HFFc6 (cell line): ENCODE measurements around the gene FARS2. TPM values are rescaled to one million over a fixed set of nuclear protein-coding genes. Genes with fewer than 3 reads are reported as not detected.

Experiments used
- DNase-seq: peaks from one replicate; pipeline ENCODE4 v3.0.0-alpha.2; 2018
- H3K27ac Mint-ChIP-seq: 2 replicates; pipeline ENCODE4 v1.8.0; 2020; ENCODE audit warnings: mild to moderate bottlenecking, mixed read lengths
- H3K27me3 Mint-ChIP-seq: 2 replicates; pipeline ENCODE4 v1.8.0; 2021; ENCODE audit warnings: mild to moderate bottlenecking, moderate library complexity, mixed read lengths; ENCODE audit not compliant: insufficient read depth
- H3K36me3 Mint-ChIP-seq: 2 replicates; pipeline ENCODE4 v1.8.0; 2021; ENCODE audit warnings: low read depth, mixed read lengths
- H3K4me1 Mint-ChIP-seq: 2 replicates; pipeline ENCODE4 v1.8.0; 2020; ENCODE audit warnings: low read depth, mixed read lengths
- H3K4me3 Mint-ChIP-seq: 2 replicates; pipeline ENCODE4 v1.8.0; 2020; ENCODE audit warnings: mild to moderate bottlenecking, moderate library complexity, mixed read lengths
- H3K9me3 Mint-ChIP-seq: 2 replicates; pipeline ENCODE4 v1.8.0; 2020; ENCODE audit warnings: mild to moderate bottlenecking, mixed read lengths
- total RNA-seq, 6 experiments: library from RNA; stranded (reverse); fragmentation: NEBNext Ultra II Directional; extraction: Animal tissue kit (Norgen Biotek cat#: 25700); gene quantifications; 2 replicates in 1 of 6; 3 replicates in 5 of 6; pipeline ENCODE4 v1.2.3, GENCODE V29; 2021
- TF ChIP-seq, protein P1 (sequence below): fragments of 200-600 bp; sonication (generic); IDR thresholded peaks from 2 replicates; pipeline ENCODE4 v1.5.0; 2021; ENCODE audit warnings: antibody characterized with exemption, mild to moderate bottlenecking

FARS2 gene
- total RNA-seq, 6 experiments from 2014 or later: 11.5 to 16.4 (median 13.1) TPM

GRCh38 chr6:5249451-5250122, 11.7 kb upstream of the FARS2 start:
- Mint-ChIP-seq H3K27me3 (no peaks in the 10 kb centered on the region), H3K4me1 (peaks cover 15% of the 10 kb centered on the region), H3K9me3 (no peaks in the 10 kb centered on the region), H3K4me3 (no peak overlapping the region), H3K36me3 (peaks cover 15% of the 10 kb centered on the region), H3K27ac (no peak overlapping the region)
- TF ChIP-seq, protein P1, sequence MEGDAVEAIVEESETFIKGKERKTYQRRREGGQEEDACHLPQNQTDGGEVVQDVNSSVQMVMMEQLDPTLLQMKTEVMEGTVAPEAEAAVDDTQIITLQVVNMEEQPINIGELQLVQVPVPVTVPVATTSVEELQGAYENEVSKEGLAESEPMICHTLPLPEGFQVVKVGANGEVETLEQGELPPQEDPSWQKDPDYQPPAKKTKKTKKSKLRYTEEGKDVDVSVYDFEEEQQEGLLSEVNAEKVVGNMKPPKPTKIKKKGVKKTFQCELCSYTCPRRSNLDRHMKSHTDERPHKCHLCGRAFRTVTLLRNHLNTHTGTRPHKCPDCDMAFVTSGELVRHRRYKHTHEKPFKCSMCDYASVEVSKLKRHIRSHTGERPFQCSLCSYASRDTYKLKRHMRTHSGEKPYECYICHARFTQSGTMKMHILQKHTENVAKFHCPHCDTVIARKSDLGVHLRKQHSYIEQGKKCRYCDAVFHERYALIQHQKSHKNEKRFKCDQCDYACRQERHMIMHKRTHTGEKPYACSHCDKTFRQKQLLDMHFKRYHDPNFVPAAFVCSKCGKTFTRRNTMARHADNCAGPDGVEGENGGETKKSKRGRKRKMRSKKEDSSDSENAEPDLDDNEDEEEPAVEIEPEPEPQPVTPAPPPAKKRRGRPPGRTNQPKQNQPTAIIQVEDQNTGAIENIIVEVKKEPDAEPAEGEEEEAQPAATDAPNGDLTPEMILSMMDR: no peak
- peak; percentile 25 for DNase-seq

DNA sequence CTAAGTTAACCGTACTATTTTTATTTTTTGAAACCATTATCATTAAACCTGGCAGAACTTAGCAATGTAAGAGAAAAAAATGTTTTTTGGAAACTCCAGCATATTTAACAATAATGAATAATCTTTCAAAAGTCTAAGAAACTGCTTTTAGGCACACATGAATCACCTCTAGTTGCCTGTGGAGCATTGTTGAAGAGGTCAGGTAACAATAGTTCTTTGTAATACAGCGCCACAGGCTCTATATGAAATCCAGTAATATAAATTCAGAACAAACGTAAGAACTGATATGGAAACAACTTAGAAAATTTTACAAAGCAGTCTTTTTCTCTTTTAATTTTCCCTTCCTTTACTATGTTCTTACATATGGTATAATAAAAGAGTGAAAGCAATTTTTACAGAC, 10.9 kb upstream of the FARS2 start:
- TF ChIP-seq, protein P1: no peak
- peaks cover 21% of the 10 kb centered on the region for H3K36me3 Mint-ChIP-seq
- H3K27me3 Mint-ChIP-seq: no peaks in the 10 kb centered on the region
- H3K4me3 Mint-ChIP-seq: no peak overlapping the region
- peaks cover 15% of the 10 kb centered on the region for H3K4me1 Mint-ChIP-seq
- H3K9me3 Mint-ChIP-seq: no peaks in the 10 kb centered on the region
- DNase-seq: no peak
- H3K27ac Mint-ChIP-seq: no peak overlapping the region

GRCh38 chr6:5250911-5251310, 10.4 kb upstream of the FARS2 start:
- Mint-ChIP-seq H3K9me3 (no peaks in the 10 kb centered on the region), H3K27ac (no peak overlapping the region), H3K36me3 (peaks cover 21% of the 10 kb centered on the region), H3K4me3 (no peak overlapping the region), H3K4me1 (peaks cover 15% of the 10 kb centered on the region), H3K27me3 (no peaks in the 10 kb centered on the region)
- DNase-seq: no peak
- TF ChIP-seq, protein P1: no peak

GRCh38 chr6:5256952-5257351, 4.4 kb upstream of the FARS2 start:
- peaks cover 16% of the 10 kb centered on the region; the same call in 1 of the 2 replicates for H3K36me3 Mint-ChIP-seq
- H3K4me3 Mint-ChIP-seq: no peak overlapping the region
- no peak overlapping the region for H3K27ac Mint-ChIP-seq
- no peaks in the 10 kb centered on the region for H3K27me3 Mint-ChIP-seq
- H3K9me3 Mint-ChIP-seq: no peaks in the 10 kb centered on the region
- H3K4me1 Mint-ChIP-seq: peaks cover 13% of the 10 kb centered on the region
- TF ChIP-seq, protein P1: no peak
- DNase-seq: no peak

- DNase-seq: no peak
- Mint-ChIP-seq H3K36me3 (peaks cover 16% of the 10 kb centered on the region; the same call in 1 of the 2 replicates), H3K9me3 (no peaks in the 10 kb centered on the region), H3K27me3 (no peaks in the 10 kb centered on the region), H3K27ac (no peak overlapping the region), H3K4me1 (peaks cover 14% of the 10 kb centered on the region), H3K4me3 (no peak overlapping the region)
- TF ChIP-seq, protein P1: no peak
These were observed 3.9 kb upstream of the FARS2 start for GRCh38 chr6:5257400-5257799.
